GM21619 (cell line): Measurements from ENCODE around the gene CRNKL1.
"Not testable (repeated sequence)": the region's sequence is repeated elsewhere in the genome, so short reads cannot be mapped to it uniquely, and the experiment has no call there.

Experiments
- ATAC-seq: cut with Tn5 transposase; IDR thresholded peaks from one replicate; pipeline ENCODE4 v1.9.1; 2021; ENCODE audit not compliant: unreplicated experiment

CRNKL1 gene

GRCh38 chr20:20010639-20011500, 41.4 kb downstream of the CRNKL1 start:
- no peak for ATAC-seq

DNA sequence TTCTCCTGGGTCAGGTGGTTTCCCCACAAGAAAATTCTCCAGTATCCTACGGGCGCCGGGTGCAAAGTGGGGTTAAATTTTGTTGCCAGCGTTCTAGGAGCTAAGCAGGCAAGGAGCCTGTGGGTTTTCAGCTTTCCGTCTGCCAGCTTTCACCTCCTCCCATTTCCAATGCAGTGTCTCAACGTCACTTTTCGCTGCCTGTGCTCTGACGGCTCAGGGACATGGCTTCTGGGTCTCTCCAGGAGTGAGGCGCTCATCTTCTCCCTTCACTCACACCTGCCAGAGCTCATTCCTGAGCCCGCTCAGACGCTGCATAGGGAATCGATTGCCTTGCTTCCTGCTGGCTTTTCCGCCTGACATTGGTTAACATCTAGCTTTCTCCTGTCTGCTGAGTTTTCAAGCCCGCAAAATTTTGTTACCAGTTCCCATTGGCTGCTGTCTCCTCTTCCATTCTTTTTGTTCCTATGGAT, 42.4 kb downstream of the CRNKL1 start:
- ATAC-seq, result no peak

DNA sequence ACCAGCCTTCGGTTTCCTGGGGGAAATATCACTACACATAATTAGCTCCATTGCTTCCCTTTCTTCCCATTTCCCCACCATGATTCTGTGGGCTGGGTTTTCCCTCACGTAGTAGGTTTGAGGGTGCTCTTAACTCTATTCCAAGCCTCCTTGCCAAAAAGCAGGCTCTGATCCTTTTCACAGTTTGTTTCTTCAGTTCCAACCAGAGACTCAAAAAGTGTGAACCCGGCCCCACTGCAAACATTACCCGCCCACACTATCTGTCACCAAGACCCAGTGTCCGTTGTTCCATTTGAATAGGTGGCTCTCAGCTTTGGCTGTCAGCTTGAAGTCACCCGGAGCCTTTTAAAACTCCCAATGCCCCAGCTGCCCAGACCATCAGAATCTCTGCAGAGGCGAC, 46.9 kb downstream of the CRNKL1 start:
- no peak for ATAC-seq

GRCh38 chr20:20003955-20004322, 48.3 kb downstream of the CRNKL1 start:
- not testable (repeated sequence) for ATAC-seq

GRCh38 chr20:20003031-20003954, 49.0 kb downstream of the CRNKL1 start:
- peak; percentile 56 for ATAC-seq

GRCh38 chr20:20002101-20002998, 49.9 kb downstream of the CRNKL1 start:
- ATAC-seq, result no peak

DNA sequence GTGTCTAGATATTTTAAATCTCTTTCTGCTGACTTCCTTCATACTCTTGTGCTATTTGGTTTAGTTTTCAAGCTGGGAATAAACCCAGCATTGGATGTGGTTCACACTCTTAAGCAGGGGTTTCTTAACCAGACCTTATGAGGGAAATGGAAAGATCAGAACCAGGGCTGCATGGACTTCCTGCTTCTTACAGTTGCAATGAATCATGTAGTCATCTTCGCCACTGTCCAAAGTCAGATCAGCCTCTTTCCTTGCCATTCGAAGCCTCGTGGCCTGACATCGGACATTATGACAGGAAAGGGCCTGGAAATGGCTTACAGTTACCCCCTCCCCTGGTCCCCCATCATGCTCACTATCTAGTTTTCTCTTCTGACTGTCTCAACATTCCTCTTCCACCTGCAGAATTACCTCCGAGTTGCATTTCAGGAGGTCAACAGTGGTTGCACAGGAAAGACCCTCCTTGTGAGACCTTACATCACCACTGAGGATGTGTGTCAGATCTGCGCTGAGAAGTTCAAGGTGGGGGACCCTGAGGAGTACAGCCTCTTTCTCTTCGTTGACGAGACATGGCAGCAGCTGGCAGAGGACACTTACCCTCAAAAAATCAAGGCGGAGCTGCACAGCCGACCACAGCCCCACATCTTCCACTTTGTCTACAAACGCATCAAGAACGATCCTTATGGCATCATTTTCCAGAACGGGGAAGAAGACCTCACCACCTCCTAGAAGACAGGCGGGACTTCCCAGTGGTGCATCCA, 51.9 kb downstream of the CRNKL1 start:
- ATAC-seq, result no peak

- ATAC-seq, result no peak
Measured at GRCh38 chr20:19998990-19999705, 53.1 kb downstream of the CRNKL1 start.

GRCh38 chr20:19996917-19997316, 55.3 kb downstream of the CRNKL1 start:
- no peak for ATAC-seq

DNA sequence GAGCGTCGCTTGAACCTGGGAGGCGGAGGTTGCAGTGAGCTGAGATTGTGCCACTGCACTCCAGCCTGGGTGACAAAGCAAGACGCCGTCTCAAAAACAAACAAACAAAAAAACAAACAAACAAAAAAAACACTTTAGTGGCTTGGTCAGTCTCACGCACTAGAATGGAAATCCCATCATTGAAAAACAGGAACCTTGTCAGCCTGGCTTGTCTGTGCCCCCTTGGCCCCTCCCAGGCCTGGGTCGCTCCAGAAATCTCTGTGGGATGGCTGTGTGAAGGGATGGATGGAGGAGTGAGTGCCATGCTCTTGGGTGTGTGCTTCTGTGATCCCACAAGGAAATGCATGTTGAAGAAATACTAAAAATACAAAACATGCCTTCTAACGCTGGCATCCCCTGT, 56.0 kb downstream of the CRNKL1 start:
- no peak for ATAC-seq

GRCh38 chr20:19995220-19995863, 56.9 kb downstream of the CRNKL1 start:
- ATAC-seq, result no peak

GRCh38 chr20:19993958-19994669, 58.2 kb downstream of the CRNKL1 start:
- ATAC-seq, result no peak

DNA sequence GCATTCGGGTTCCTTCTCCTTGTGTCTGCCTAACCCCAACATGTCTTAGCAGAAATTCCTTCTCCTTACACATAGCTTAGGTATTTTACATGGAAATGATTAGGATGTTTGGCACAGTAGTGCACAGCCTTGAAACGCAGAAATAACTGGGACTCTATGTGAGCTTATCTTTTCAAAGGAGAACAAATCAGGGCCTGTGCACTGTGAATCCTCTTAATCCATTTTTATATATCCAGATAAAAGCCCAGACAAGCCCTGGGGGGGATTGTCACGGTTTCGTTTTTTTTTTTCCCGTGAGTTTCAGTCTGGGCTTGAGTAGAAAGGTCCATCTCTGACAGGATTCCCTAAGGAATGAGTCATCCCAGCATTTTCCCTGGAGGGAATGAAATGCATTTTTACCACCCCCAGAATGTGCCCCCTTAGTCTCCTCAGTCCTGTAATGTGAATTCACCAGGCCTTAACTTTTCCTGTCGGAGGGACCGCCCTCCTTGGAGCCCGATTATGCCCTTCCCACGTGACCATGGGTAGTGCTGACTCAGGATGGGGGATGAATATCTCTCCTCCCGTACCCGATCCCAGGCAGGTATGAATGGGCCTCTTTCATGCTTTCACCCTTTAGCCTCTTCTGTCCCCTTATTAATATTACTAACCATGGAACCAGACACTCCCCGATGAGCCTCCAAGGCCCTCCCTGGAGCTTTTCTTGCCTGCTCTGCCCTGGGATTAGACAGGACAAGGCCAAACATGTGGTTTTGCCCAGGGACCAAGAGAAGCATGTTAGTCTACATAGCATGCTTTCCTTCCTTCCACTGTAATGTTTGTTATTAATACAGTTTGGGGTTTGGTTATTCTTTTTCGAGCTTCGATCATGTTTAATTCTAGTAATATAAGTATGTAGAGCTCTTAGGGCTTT, 59.0 kb downstream of the CRNKL1 start:
- ATAC-seq, result no peak

DNA sequence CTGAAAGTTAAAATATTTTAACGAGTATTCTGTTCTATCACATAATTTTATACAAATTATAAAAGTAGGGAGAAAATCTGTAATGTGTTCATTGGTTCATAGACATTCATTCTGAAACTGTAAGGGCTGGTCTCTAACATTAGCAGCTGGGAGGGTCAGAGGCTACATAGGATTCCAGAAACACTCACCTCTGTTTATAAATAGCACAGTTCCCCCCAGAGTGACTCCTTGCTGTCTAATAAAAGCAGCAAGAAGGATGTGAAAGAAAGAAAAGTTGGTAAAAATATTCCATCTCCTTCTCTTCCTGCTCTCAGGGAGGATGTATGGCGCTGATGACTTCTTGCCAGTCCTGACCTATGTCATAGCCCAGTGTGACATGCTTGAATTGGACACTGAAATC, 60.4 kb downstream of the CRNKL1 start:
- ATAC-seq, result no peak

GRCh38 chr20:19991308-19991707, 61.0 kb downstream of the CRNKL1 start:
- ATAC-seq, result no peak

DNA sequence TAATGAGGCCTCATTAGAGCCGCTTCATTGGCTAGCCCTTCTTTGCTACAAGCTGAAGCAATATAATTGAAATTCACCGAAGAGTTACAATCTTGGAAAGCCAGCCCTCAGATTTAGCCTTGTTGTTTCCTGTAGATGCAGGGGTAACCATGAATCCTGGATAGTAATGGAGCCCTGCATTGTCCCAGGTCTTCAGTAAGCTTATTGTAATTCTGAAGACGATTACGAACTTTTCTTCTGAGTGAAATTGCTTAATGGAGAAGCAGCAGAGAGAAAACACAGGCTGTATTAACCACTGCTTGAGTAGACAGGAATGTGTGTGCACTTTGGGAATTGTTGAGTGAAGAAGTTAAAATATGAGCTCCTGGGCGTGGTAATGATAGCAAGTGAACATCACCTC, 61.4 kb downstream of the CRNKL1 start:
- ATAC-seq, result no peak

- ATAC-seq, result no peak
Measured at GRCh38 chr20:19987046-19987445, 65.2 kb downstream of the CRNKL1 start.
